ENCODE data around the gene MYOM1. TPM values are rescaled to one million over a fixed set of nuclear protein-coding genes. Genes with fewer than 3 reads are reported as not detected.
"Not testable (repeated sequence)": the region's sequence is repeated elsewhere in the genome, so short reads cannot be mapped to it uniquely, and the experiment has no call there.

MYOM1 gene
- total RNA-seq, 1 donor from 2014 or later: 1.1 TPM

DNA sequence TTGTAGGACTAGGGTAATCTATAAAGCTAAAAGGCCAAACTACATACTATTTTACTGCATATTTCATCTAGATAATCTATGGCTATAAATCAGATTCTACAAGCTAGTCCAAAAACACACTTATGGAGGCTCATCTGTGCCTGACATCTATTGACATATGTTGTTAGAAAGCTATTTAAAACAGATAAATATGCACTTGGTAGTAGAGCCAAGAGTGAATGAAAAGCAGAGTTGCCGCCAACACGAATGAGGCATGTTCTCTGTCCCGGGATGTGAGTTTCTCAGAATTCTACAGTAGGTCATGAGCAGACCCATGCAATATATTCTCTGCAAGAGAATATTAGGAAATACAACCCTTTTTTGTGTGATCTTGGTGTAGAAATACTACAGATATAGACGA lies 140.1 kb downstream of the MYOM1 start:
- Mint-ChIP-seq H3K27ac (no peak overlapping the region), H3K4me3 (ENCODE audit: low read depth) (no peak overlapping the region), H3K9me3 (ENCODE audit: low read depth) (no peaks in the 10 kb centered on the region), H3K36me3 (ENCODE audit: insufficient read depth) (no peaks in the 10 kb centered on the region), H3K4me1 (ENCODE audit: low read depth) (peaks cover 9% of the 10 kb centered on the region), H3K27me3 (no peaks in the 10 kb centered on the region)
- no peak for TF ChIP-seq CTCF (IDR thresholded peaks at IDR 0.05; ENCODE audit: unreplicated experiment)
- no peak for DNase-seq (ENCODE audit: low spot score, unreplicated experiment)

DNA sequence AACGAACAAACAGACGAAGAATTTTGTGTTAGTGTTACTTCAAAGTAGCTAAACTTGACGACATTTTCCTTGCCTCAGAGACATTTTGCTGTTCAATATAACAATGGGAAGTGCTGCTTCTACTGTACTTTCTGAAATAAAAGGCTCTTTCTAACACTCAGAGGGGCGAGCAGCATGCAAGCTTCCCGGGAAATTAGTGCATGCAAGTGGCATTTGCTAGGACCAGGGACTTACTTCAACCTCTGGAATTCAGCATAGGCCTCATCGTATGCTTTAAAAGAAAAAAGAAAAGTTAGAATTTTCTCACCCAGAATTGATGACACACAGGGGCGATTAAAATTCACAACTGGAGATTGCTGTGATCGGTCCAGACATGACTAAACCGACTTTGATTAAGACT lies 144.3 kb downstream of the MYOM1 start:
- H3K4me1 Mint-ChIP-seq (ENCODE audit: low read depth): peaks cover 16% of the 10 kb centered on the region
- H3K36me3 Mint-ChIP-seq (ENCODE audit: insufficient read depth): no peaks in the 10 kb centered on the region
- no peaks in the 10 kb centered on the region for H3K27me3 Mint-ChIP-seq
- no peak for TF ChIP-seq CTCF (IDR thresholded peaks at IDR 0.05; ENCODE audit: unreplicated experiment)
- H3K4me3 Mint-ChIP-seq (ENCODE audit: low read depth): no peak overlapping the region
- no peaks in the 10 kb centered on the region for H3K9me3 Mint-ChIP-seq (ENCODE audit: low read depth)
- no peak overlapping the region for H3K27ac Mint-ChIP-seq
- no peak for DNase-seq (ENCODE audit: low spot score, unreplicated experiment)

DNA sequence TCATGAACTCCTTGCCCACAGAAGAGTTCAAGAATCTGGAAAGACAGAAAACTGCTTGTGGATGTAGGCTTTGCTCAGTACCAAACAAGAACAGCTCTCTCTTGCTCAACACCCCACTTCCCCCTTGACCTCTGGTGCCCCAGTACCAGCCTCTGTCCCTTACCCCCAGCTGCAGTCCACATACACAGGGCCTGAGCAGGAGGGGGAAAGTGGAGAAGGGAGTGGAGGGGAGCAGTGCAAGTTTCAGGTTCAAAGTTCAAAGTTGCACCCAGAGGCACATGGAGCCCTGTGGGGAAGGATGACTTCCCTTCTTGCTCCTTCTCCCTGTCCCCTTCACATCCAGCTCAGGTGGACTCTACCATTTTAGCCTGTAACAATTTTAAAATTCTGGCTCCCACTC lies 145.7 kb downstream of the MYOM1 start:
- DNase-seq (ENCODE audit: low spot score, unreplicated experiment): no peak
- H3K27me3 Mint-ChIP-seq: no peaks in the 10 kb centered on the region
- no peak for TF ChIP-seq CTCF (IDR thresholded peaks at IDR 0.05; ENCODE audit: unreplicated experiment)
- H3K36me3 Mint-ChIP-seq (ENCODE audit: insufficient read depth): no peaks in the 10 kb centered on the region
- no peak overlapping the region for H3K27ac Mint-ChIP-seq
- no peaks in the 10 kb centered on the region for H3K9me3 Mint-ChIP-seq (ENCODE audit: low read depth)
- peaks cover 16% of the 10 kb centered on the region for H3K4me1 Mint-ChIP-seq (ENCODE audit: low read depth)
- H3K4me3 Mint-ChIP-seq (ENCODE audit: low read depth): no peak overlapping the region

GRCh38 chr18:3073353-3073752 lies 146.4 kb downstream of the MYOM1 start:
- peaks cover 16% of the 10 kb centered on the region for H3K4me1 Mint-ChIP-seq (ENCODE audit: low read depth)
- not testable (repeated sequence) for H3K4me3 Mint-ChIP-seq (ENCODE audit: low read depth)

DNA sequence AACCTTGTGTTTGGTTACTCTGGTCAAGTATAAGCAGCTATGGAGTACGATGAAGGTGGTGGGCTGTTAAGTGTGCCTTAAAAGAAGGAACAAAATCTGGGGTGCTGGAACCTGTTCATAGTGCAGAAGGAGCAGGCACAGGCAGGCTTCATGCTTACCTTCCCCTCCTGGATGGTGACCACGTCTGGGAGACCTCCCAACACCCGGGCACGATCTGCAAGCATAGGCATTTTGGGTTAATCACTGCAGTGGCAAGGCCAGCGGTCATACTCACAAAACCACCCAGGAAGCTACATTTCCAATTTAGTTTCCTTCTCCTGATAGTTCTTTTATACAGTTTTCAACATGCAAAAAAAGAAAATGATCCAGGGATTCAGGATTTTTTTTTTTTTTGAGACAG lies 148.1 kb downstream of the MYOM1 start:
- Mint-ChIP-seq H3K4me1 (ENCODE audit: low read depth) (peaks cover 22% of the 10 kb centered on the region), H3K4me3 (ENCODE audit: low read depth) (no peak overlapping the region), H3K27ac (no peak overlapping the region), H3K36me3 (ENCODE audit: insufficient read depth) (no peaks in the 10 kb centered on the region), H3K27me3 (no peaks in the 10 kb centered on the region), H3K9me3 (ENCODE audit: low read depth) (no peaks in the 10 kb centered on the region)
- no peak for TF ChIP-seq CTCF (IDR thresholded peaks at IDR 0.05; ENCODE audit: unreplicated experiment)
- no peak for DNase-seq (ENCODE audit: low spot score, unreplicated experiment)

More at GRCh38 chr18:3073353-3073752, 146.4 kb downstream of the MYOM1 start:
- H3K27me3 Mint-ChIP-seq; DNase-seq (ENCODE audit: low spot score, unreplicated experiment); H3K27ac Mint-ChIP-seq; H3K9me3 Mint-ChIP-seq (ENCODE audit: low read depth); H3K36me3 Mint-ChIP-seq (ENCODE audit: insufficient read depth): not testable (repeated sequence)

- H3K4me1 Mint-ChIP-seq (ENCODE audit: low read depth): peaks cover 14% of the 10 kb centered on the region
- no peaks in the 10 kb centered on the region for H3K27me3 Mint-ChIP-seq
- no peak for DNase-seq (ENCODE audit: low spot score, unreplicated experiment)
- TF ChIP-seq CTCF (IDR thresholded peaks at IDR 0.05; ENCODE audit: unreplicated experiment): no peak
- H3K36me3 Mint-ChIP-seq (ENCODE audit: insufficient read depth): no peaks in the 10 kb centered on the region
- no peak overlapping the region for H3K4me3 Mint-ChIP-seq (ENCODE audit: low read depth)
- H3K27ac Mint-ChIP-seq: no peak overlapping the region
- H3K9me3 Mint-ChIP-seq (ENCODE audit: low read depth): no peaks in the 10 kb centered on the region
Observed at GRCh38 chr18:3069671-3070433, 149.9 kb downstream of the MYOM1 start.

Measured in progenitor cell of endocrine pancreas (in vitro differentiated cells).